Activated T-helper 1 cell treated with Interleukin-2 at 50 U/mL for 16 hours (primary cell): Measurements from ENCODE around the gene PRKCA.
"Not testable (repeated sequence)": the region's sequence is repeated elsewhere in the genome, so short reads cannot be mapped to it uniquely, and the experiment has no call there.

ENCODE experiments used
- DNase-seq: peaks from one replicate; pipeline ENCODE4 v3.0.0-alpha.2; 2020; ENCODE audit warnings: low read depth

PRKCA gene

GRCh38 chr17:66578781-66579489, 276.5 kb downstream of the PRKCA start:
- DNase-seq, result no peak

- no peak for DNase-seq
Measured at GRCh38 chr17:66579556-66579955, 277.1 kb downstream of the PRKCA start.

- no peak for DNase-seq
Measured at GRCh38 chr17:66580184-66580955, 278.0 kb downstream of the PRKCA start.

GRCh38 chr17:66580956-66581391, 278.6 kb downstream of the PRKCA start:
- no peak for DNase-seq

GRCh38 chr17:66582373-66583111, 280.1 kb downstream of the PRKCA start:
- no peak for DNase-seq

GRCh38 chr17:66583112-66583748, 280.8 kb downstream of the PRKCA start:
- DNase-seq, result no peak

- no peak for DNase-seq
Measured at GRCh38 chr17:66584927-66585326, 282.5 kb downstream of the PRKCA start.

- DNase-seq, result no peak
Measured at GRCh38 chr17:66585472-66585871, 283.1 kb downstream of the PRKCA start.

- DNase-seq, result no peak
Measured at GRCh38 chr17:66589892-66590291, 287.5 kb downstream of the PRKCA start.

- no peak for DNase-seq
Measured at GRCh38 chr17:66593116-66593515, 290.7 kb downstream of the PRKCA start.

GRCh38 chr17:66595893-66596292, 293.5 kb downstream of the PRKCA start:
- DNase-seq, result no peak

GRCh38 chr17:66602659-66603384, 300.4 kb downstream of the PRKCA start:
- no peak for DNase-seq

GRCh38 chr17:66604376-66604775, 302.0 kb downstream of the PRKCA start:
- no peak for DNase-seq

GRCh38 chr17:66605541-66605940, 303.1 kb downstream of the PRKCA start:
- no peak for DNase-seq

- no peak for DNase-seq
Measured at GRCh38 chr17:66610361-66611133, 308.1 kb downstream of the PRKCA start.

GRCh38 chr17:66611397-66611796, 309.0 kb downstream of the PRKCA start:
- no peak for DNase-seq

GRCh38 chr17:66612993-66613392, 310.6 kb downstream of the PRKCA start:
- DNase-seq, result no peak

- DNase-seq, result no peak
Measured at GRCh38 chr17:66614469-66614868, 312.1 kb downstream of the PRKCA start.

GRCh38 chr17:66619206-66619605, 316.8 kb downstream of the PRKCA start:
- no peak for DNase-seq

- DNase-seq, result no peak
Measured at GRCh38 chr17:66620528-66620927, 318.1 kb downstream of the PRKCA start.

- not testable (repeated sequence) for DNase-seq
Measured at GRCh38 chr17:66624630-66625029, 322.2 kb downstream of the PRKCA start.
